Fibroblast of pulmonary artery (primary cell): ENCODE data around the gene IKBKE.

Experiments used
- DNase-seq: peaks from one replicate; pipeline ENCODE4 v3.0.0-alpha.2; 2010; ENCODE audit warnings: low read depth
- H3K4me3 ChIP-seq: replicated peaks from 2 replicates; pipeline ENCODE4 v1.5.1; 2011; ENCODE audit warnings: low read depth, mild to moderate bottlenecking, control low read depth, low read length, moderate library complexity
- CTCF ChIP-seq: IDR thresholded peaks from 2 replicates; pipeline ENCODE4 v1.5.1; 2011; ENCODE audit warnings: mild to moderate bottlenecking, control low read depth, low read length, inconsistent platforms; ENCODE audit errors: missing control alignments

IKBKE gene

GRCh38 chr1:206516728-206516990, 46.4 kb downstream of the IKBKE start:
- TF ChIP-seq CTCF, result no peak
- DNase-seq, result no peak
- no peak overlapping the region for H3K4me3 ChIP-seq

GRCh38 chr1:206517784-206518183, 47.5 kb downstream of the IKBKE start:
- H3K4me3 ChIP-seq, result no peak overlapping the region
- no peak for DNase-seq
- TF ChIP-seq CTCF, result no peak

GRCh38 chr1:206518206-206518605, 47.9 kb downstream of the IKBKE start:
- no peak overlapping the region for H3K4me3 ChIP-seq
- TF ChIP-seq CTCF, result no peak
- DNase-seq, result no peak

- no peak overlapping the region for H3K4me3 ChIP-seq
- TF ChIP-seq CTCF, result no peak
- no peak for DNase-seq
Observed at GRCh38 chr1:206518743-206519142, 48.5 kb downstream of the IKBKE start.

- no peak for TF ChIP-seq CTCF
- no peak overlapping the region for H3K4me3 ChIP-seq
- DNase-seq, result no peak
Observed at GRCh38 chr1:206521127-206521526, 50.9 kb downstream of the IKBKE start.

- H3K4me3 ChIP-seq, result no peak overlapping the region
- no peak for TF ChIP-seq CTCF
- no peak for DNase-seq
Observed at GRCh38 chr1:206521694-206522402, 51.6 kb downstream of the IKBKE start.

- TF ChIP-seq CTCF, result no peak
- no peak overlapping the region for H3K4me3 ChIP-seq
- DNase-seq, result no peak
Observed at GRCh38 chr1:206524739-206525364, 54.6 kb downstream of the IKBKE start.
